Measurements from ENCODE around the gene SPOCK1.

The SPOCK1 gene

GRCh38 chr5:137478043-137478442 lies 21.1 kb downstream of the SPOCK1 start:
- H3K27ac ChIP-seq, result no peak overlapping the region
- TF ChIP-seq CTCF (IDR thresholded peaks at IDR 0.05; ENCODE audit: low read depth, low read length, missing control alignments), result no peak
- DNase-seq, result no peak
- no peak overlapping the region for H3K4me3 ChIP-seq (ENCODE audit: low read depth, low read length)
- H3K36me3 ChIP-seq (replicated peaks), result no peaks in the 10 kb centered on the region
- no peaks in the 10 kb centered on the region for H3K27me3 ChIP-seq (replicated peaks)
- in situ Hi-C loops (cut with HindIII; ENCODE audit: low pct_ligation_motif_present, low sequenced_read_pairs), result no loop called here

- no peak for TF ChIP-seq CTCF (IDR thresholded peaks at IDR 0.05; ENCODE audit: low read depth, low read length, missing control alignments)
- Histone ChIP-seq H3K36me3 (replicated peaks) (no peaks in the 10 kb centered on the region), H3K27ac (peak overlapping the region; percentile 57), H3K27me3 (replicated peaks) (no peaks in the 10 kb centered on the region), H3K4me3 (ENCODE audit: low read depth, low read length) (no peak overlapping the region)
- in situ Hi-C loops (cut with HindIII; ENCODE audit: low pct_ligation_motif_present, low sequenced_read_pairs), result no loop called here
- DNase-seq, result no peak
These were observed 28.3 kb downstream of the SPOCK1 start for GRCh38 chr5:137470921-137471220.

- H3K27ac ChIP-seq, result peak overlapping the region; percentile 77
- H3K36me3 ChIP-seq (replicated peaks), result no peaks in the 10 kb centered on the region
- H3K27me3 ChIP-seq (replicated peaks), result no peaks in the 10 kb centered on the region
- TF ChIP-seq CTCF (IDR thresholded peaks at IDR 0.05; ENCODE audit: low read depth, low read length, missing control alignments), result no peak
- in situ Hi-C loops (cut with HindIII; ENCODE audit: low pct_ligation_motif_present, low sequenced_read_pairs), result no loop called here
- peak; percentile 96 for DNase-seq
- no peak overlapping the region for H3K4me3 ChIP-seq (ENCODE audit: low read depth, low read length)
These were observed 28.8 kb downstream of the SPOCK1 start for GRCh38 chr5:137470111-137470920.

GRCh38 chr5:137466889-137467288 lies 32.2 kb downstream of the SPOCK1 start:
- no peak for DNase-seq
- no peaks in the 10 kb centered on the region for H3K27me3 ChIP-seq (replicated peaks)
- H3K36me3 ChIP-seq (replicated peaks), result no peaks in the 10 kb centered on the region
- H3K4me3 ChIP-seq (ENCODE audit: low read depth, low read length), result no peak overlapping the region
- TF ChIP-seq CTCF (IDR thresholded peaks at IDR 0.05; ENCODE audit: low read depth, low read length, missing control alignments), result no peak
- in situ Hi-C loops (cut with HindIII; ENCODE audit: low pct_ligation_motif_present, low sequenced_read_pairs), result no loop called here
- H3K27ac ChIP-seq, result no peak overlapping the region

GRCh38 chr5:137465930-137466329 lies 33.2 kb downstream of the SPOCK1 start:
- in situ Hi-C loops (cut with HindIII; ENCODE audit: low pct_ligation_motif_present, low sequenced_read_pairs), result no loop called here
- Histone ChIP-seq H3K27ac (no peak overlapping the region), H3K4me3 (ENCODE audit: low read depth, low read length) (no peak overlapping the region)

More at GRCh38 chr5:137465930-137466329, 33.2 kb downstream of the SPOCK1 start:
- Histone ChIP-seq H3K27me3 (replicated peaks) (no peaks in the 10 kb centered on the region), H3K36me3 (replicated peaks) (no peaks in the 10 kb centered on the region)
- no peak for DNase-seq
- no peak for TF ChIP-seq CTCF (IDR thresholded peaks at IDR 0.05; ENCODE audit: low read depth, low read length, missing control alignments)
